Measurements from ENCODE around the gene MAPK12. TPM values are rescaled to one million over a fixed set of nuclear protein-coding genes. Genes with fewer than 3 reads are reported as not detected.

MAPK12 gene
- total and polyA plus RNA-seq, 2 experiments from 2014 or later = 12.5 to 33.8 TPM

DNA sequence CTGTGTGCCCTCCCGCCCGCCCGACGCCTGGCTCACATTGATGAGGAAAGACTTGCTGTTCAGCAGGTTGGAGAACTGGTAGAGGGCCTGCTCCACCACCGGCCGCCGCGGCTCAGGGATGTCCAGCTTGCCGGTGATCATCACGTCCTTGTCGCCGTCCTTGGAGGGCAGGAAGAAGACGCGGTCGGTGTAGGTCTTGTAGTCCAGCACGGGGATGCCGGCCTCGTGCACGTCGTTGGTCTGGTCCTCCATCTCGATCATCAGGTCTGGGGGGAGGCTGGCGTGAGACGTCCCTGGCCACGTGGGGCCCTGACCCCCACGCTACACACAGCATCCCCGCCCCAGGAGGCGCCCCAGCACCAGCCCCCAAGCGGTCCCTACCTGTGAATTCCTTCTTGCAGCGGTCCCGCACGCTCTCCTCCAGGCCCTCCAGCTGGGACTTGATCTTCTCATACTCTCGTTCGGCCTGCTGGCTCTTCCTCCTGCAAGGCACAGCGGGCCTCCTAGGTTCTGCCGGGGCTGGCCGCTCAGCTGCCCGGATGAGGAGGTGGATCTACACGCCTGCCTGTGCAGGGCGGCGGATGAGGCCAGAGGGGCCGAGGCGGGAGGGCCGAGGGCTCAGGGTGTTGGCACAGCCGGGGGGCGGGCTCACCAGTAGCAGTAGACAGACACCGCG is 19.4 kb upstream of the MAPK12 start:
- Histone ChIP-seq H3K9me3 (ENCODE audit: low read depth) (no peaks in the 10 kb centered on the region), H4K20me1 (ENCODE audit: insufficient read depth, poor library complexity, severe bottlenecking) (no peaks in the 10 kb centered on the region), H3K27me3 (no peaks in the 10 kb centered on the region), H3K4me2 (no peak overlapping the region), H3K9me2 (replicated peaks; ENCODE audit: insufficient read depth) (no peaks in the 10 kb centered on the region), H3K4me1 (ENCODE audit: insufficient read depth) (peaks cover 12% of the 10 kb centered on the region), H3K79me2 (peaks cover 2% of the 10 kb centered on the region), H3K4me3 (no peak overlapping the region), H3K27ac (no peak overlapping the region), H3K36me3 (replicated peaks; ENCODE audit: insufficient read depth, low read depth) (no peaks in the 10 kb centered on the region), H2AFZ (no peak overlapping the region)
- no peak for DNase-seq (ENCODE audit: low spot score)
- TF ChIP-seq, protein P1, sequence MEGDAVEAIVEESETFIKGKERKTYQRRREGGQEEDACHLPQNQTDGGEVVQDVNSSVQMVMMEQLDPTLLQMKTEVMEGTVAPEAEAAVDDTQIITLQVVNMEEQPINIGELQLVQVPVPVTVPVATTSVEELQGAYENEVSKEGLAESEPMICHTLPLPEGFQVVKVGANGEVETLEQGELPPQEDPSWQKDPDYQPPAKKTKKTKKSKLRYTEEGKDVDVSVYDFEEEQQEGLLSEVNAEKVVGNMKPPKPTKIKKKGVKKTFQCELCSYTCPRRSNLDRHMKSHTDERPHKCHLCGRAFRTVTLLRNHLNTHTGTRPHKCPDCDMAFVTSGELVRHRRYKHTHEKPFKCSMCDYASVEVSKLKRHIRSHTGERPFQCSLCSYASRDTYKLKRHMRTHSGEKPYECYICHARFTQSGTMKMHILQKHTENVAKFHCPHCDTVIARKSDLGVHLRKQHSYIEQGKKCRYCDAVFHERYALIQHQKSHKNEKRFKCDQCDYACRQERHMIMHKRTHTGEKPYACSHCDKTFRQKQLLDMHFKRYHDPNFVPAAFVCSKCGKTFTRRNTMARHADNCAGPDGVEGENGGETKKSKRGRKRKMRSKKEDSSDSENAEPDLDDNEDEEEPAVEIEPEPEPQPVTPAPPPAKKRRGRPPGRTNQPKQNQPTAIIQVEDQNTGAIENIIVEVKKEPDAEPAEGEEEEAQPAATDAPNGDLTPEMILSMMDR (IDR thresholded peaks at IDR 0.05; ENCODE audit: poor library complexity) = no peak
- no peak for TF ChIP-seq EZH2phosphoT487 (IDR thresholded peaks at IDR 0.05; ENCODE audit: low read depth, severe bottlenecking, unreplicated experiment)
- TF ChIP-seq EZH2 (IDR thresholded peaks at IDR 0.05; ENCODE audit: borderline replicate concordance) = no peak
- WGBS (ENCODE audit: low lambda C conversion rate, missing lambda C conversion rate) = 98% methylated on average over 14 of the region's 47 CpGs

DNA sequence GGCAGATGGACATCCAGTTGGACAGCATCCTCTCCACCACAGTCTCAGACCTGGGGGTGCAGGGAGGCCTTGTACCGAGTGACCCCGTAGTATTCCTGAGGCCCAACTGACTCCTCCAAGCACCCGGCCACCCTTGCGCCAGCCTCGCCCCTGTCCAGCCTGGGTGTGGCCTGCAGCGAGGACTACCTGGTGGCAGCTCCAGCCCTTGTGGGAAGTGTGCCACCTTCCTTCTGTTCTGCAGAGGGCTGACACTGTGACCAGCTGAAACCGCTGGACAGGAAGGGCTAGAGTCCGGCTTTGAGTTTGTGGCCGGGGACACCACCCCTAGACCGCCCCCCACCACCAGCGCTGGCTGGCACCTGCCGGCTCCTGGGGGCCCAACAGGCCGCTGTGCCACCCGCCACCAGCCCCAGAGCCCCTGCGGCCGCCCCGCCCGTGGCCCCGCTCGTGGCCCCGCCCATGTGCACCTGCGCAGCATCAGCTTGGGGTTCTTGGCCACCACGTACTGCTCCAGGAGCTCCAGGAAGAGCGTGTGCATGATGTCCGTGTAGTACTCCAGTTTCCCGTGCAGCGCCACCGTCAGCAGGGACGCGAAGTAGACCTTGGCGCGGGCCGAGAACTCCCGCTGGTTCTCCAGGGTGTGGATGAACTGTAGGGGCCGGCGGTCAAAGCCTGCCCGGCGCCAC is 18.7 kb upstream of the MAPK12 start:
- H3K4me1 ChIP-seq (ENCODE audit: insufficient read depth) = peaks cover 12% of the 10 kb centered on the region
- no peak overlapping the region for H3K27ac ChIP-seq
- H3K79me2 ChIP-seq = no peaks in the 10 kb centered on the region
- H3K27me3 ChIP-seq = no peaks in the 10 kb centered on the region
- TF ChIP-seq EZH2phosphoT487 (IDR thresholded peaks at IDR 0.05; ENCODE audit: low read depth, severe bottlenecking, unreplicated experiment) (no peak), EZH2 (IDR thresholded peaks at IDR 0.05; ENCODE audit: borderline replicate concordance) (no peak)
- TF ChIP-seq, protein P1 (IDR thresholded peaks at IDR 0.05; ENCODE audit: poor library complexity) = no peak
- peaks cover 1% of the 10 kb centered on the region for H4K20me1 ChIP-seq (ENCODE audit: insufficient read depth, poor library complexity, severe bottlenecking)
- no peaks in the 10 kb centered on the region for H3K36me3 ChIP-seq (replicated peaks; ENCODE audit: insufficient read depth, low read depth)
- H2AFZ ChIP-seq = no peak overlapping the region
- H3K4me2 ChIP-seq = no peak overlapping the region
- no peaks in the 10 kb centered on the region for H3K9me2 ChIP-seq (replicated peaks; ENCODE audit: insufficient read depth)
- DNase-seq (ENCODE audit: low spot score) = no peak
- H3K9me3 ChIP-seq (ENCODE audit: low read depth) = no peaks in the 10 kb centered on the region
- no peak overlapping the region for H3K4me3 ChIP-seq
- 98% methylated on average over 34 of the region's 38 CpGs for WGBS (ENCODE audit: low lambda C conversion rate, missing lambda C conversion rate)

DNA sequence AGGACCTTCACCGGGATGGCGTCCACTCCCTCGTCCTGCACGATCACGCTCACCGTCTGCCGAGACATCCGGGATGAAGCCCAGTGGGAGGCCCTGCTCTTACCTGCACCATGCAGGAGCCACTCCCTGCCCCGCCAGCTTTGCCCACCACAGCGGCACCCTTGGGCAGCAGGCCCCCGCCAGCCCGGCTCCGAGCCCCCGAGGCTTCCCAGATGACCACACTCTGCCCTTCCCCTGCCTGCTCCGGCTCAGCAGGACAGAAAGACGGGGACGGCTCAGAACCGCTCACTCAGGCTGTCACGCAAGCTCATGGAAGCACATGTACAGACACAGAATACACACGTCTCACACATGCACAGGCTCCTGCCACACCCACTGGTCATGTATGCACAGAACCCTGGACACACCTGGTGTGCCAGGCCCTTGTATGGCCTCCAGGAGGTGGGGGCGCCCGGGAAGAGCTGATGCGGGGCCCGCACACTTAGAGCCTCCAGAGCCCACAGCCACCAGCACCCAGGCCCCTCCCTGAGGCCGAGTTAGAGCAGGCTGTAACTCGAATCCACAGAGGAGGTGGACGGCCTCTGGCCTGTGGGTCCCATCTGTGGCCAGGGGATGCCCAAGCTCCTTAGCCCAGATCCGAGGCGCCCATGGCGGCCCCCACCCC is 17.6 kb upstream of the MAPK12 start:
- Histone ChIP-seq H4K20me1 (ENCODE audit: insufficient read depth, poor library complexity, severe bottlenecking) (peaks cover 2% of the 10 kb centered on the region), H3K4me3 (no peak overlapping the region), H3K27me3 (no peaks in the 10 kb centered on the region), H3K4me1 (ENCODE audit: insufficient read depth) (peaks cover 12% of the 10 kb centered on the region), H3K4me2 (no peak overlapping the region), H3K36me3 (replicated peaks; ENCODE audit: insufficient read depth, low read depth) (no peaks in the 10 kb centered on the region), H3K9me2 (replicated peaks; ENCODE audit: insufficient read depth) (no peaks in the 10 kb centered on the region), H3K9me3 (ENCODE audit: low read depth) (no peaks in the 10 kb centered on the region), H2AFZ (no peak overlapping the region), H3K79me2 (no peaks in the 10 kb centered on the region), H3K27ac (no peak overlapping the region)
- DNase-seq (ENCODE audit: low spot score) = no peak
- 91% methylated on average over 30 of the region's 30 CpGs for WGBS (ENCODE audit: low lambda C conversion rate, missing lambda C conversion rate)
- TF ChIP-seq EZH2phosphoT487 (IDR thresholded peaks at IDR 0.05; ENCODE audit: low read depth, severe bottlenecking, unreplicated experiment) (no peak), EZH2 (IDR thresholded peaks at IDR 0.05; ENCODE audit: borderline replicate concordance) (no peak)
- TF ChIP-seq, protein P1 (IDR thresholded peaks at IDR 0.05; ENCODE audit: poor library complexity) = no peak

Data from hepatocyte (in vitro differentiated cells).